ENCODE results near the gene DLAT.
"Not testable (repeated sequence)": the region's sequence is repeated elsewhere in the genome, so short reads cannot be mapped to it uniquely, and the experiment has no call there.

DNA sequence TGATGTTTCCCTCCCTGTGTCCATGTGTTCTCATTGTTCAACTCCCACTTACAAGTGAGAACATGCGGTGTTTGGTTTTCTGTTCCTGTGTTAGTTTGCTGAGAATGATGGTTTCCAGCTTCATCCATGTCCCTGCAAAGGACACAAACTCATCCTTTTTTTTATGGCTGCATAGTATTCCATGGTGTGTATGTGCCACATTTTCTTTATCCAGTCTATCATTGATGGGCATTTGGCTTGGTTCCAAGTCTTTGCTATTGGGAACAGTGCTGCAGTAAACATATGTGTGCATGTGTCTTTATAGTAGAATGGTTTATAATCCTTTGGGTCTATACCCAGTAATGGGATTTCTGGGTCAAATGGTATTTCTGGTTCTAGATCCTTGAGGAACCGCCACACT is 21.4 kb downstream of the DLAT start:
- not testable (repeated sequence) for TF ChIP-seq POLR2AphosphoS5 (IDR thresholded peaks at IDR 0.05; ENCODE audit: insufficient read depth in 1 of 2, low read depth in 1 of 2)
- TF ChIP-seq, protein P1, sequence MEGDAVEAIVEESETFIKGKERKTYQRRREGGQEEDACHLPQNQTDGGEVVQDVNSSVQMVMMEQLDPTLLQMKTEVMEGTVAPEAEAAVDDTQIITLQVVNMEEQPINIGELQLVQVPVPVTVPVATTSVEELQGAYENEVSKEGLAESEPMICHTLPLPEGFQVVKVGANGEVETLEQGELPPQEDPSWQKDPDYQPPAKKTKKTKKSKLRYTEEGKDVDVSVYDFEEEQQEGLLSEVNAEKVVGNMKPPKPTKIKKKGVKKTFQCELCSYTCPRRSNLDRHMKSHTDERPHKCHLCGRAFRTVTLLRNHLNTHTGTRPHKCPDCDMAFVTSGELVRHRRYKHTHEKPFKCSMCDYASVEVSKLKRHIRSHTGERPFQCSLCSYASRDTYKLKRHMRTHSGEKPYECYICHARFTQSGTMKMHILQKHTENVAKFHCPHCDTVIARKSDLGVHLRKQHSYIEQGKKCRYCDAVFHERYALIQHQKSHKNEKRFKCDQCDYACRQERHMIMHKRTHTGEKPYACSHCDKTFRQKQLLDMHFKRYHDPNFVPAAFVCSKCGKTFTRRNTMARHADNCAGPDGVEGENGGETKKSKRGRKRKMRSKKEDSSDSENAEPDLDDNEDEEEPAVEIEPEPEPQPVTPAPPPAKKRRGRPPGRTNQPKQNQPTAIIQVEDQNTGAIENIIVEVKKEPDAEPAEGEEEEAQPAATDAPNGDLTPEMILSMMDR (IDR thresholded peaks at IDR 0.05): not testable (repeated sequence)

All from vagina (tissue), 2 donors.